Stimulated activated CD4-positive, alpha-beta T cell treated with anti-CD3 and anti-CD28 coated beads, Interleukin-15, amount 100 ng/mL, for 1 hour (primary cell): Measurements from ENCODE around the gene SLC9A9.

Source experiments
- DNase-seq, 2 donors: peaks; one replicate each; pipeline ENCODE4 v3.0.0-alpha.2; 2020; ENCODE audit warnings: low read depth in 1 of 2, low spot score in 1 of 2

The SLC9A9 gene

GRCh38 chr3:143343031-143343430 is 505.2 kb downstream of the SLC9A9 start:
- no peak for DNase-seq

GRCh38 chr3:143339451-143339850 is 508.8 kb downstream of the SLC9A9 start:
- DNase-seq, result no peak

- DNase-seq, result no peak
These were observed 510.9 kb downstream of the SLC9A9 start for GRCh38 chr3:143337387-143337786.

GRCh38 chr3:143334231-143334630 is 514.0 kb downstream of the SLC9A9 start:
- no peak for DNase-seq

DNA sequence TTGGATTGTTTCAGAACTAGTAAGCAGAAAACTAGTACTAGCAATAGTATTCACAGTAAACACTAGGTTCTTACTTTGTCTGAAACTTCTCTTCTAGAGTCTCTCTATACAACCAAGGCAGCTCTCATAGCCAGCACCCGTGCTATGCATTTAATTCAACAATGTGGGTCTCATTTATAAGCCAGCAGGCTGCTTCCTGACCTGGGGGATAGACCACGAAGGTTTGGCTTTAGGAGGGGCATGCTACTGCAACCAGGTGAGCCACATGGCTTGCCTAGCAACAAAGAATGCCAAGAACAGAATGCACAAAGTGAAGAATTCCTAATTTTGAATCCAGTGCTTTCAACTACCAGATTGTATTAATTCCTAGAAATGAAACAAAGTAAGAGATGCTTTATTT is 514.9 kb downstream of the SLC9A9 start:
- DNase-seq, result no peak

DNA sequence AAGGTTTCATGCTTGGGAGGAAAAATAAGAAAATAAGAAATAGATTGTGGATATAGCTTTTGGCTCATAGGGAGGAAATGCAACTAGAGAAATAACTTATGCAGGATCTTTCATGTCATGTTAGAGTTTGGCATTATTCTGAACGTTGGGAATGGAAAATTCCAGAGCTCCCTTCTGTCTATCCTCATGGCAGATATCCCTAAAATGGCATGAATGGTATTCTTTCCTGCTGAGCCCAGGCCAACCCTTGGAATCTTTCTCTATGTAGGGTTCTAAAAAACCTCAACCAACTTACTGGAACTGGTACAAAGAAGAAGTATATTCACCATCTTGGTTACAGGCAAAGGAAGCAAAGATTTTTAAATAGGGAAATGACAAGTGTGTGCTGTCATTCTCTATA is 516.2 kb downstream of the SLC9A9 start:
- DNase-seq, result no peak

DNA sequence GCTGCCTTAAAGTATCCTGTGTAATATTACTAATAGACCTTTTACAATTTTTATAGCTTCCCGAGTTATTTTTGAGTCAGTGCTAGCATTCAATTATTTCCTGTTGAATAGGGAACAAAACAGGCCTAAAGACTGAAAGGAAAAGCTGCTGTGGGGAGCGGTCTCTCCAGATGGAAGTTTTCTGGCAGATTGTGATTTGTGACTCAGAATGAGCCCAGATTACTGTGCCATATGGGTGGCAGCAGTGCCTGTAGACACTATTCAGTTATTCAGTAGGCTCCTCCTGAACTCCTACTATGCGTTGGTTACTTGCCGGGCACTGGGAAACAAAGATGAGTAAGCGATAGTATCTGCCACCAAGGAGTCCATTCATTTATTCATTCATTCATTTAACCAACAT is 516.9 kb downstream of the SLC9A9 start:
- DNase-seq, result no peak

- no peak for DNase-seq
These were observed 517.9 kb downstream of the SLC9A9 start for GRCh38 chr3:143330296-143330868.

GRCh38 chr3:143329567-143330211 is 518.6 kb downstream of the SLC9A9 start:
- DNase-seq, result no peak

- DNase-seq, result no peak
These were observed 519.8 kb downstream of the SLC9A9 start for GRCh38 chr3:143328451-143328850.

DNA sequence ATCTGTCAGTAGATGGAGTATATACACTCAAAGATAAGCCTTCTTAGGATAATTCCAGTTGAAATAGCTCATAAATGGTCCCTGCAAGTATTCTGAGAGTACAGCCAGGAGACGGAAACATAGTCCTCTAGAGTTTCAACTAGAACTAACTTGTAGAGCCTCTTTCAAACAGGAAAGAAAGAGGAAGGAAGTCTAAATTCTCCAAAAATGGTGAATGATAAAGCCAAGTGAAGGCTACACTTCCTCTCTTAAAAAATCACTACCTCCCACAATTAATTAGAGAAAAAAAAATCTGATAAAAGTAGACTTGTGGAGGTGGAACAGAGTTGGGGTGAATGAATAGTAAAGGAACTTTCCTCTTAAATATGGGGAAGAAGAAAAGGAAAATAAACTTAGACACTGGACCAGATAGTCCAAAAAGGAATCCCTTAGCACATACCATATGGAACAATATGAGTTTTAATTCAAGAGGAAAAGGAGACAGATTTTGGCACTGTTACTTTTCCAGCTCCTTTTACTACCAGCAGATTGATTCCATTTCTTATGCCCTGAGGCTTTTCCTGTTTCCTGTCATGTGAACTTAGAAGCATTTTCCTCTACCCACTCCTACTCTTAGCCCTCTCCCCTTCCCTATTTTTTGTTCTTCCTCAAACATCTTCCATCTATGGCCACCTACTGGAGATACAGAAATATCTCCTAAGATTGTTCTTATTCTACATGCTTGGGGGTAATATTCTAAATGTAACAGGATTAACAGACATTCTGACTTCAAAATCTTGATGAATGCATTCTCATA is 521.1 kb downstream of the SLC9A9 start:
- no peak for DNase-seq

GRCh38 chr3:143321058-143321769 is 527.1 kb downstream of the SLC9A9 start:
- DNase-seq, result no peak

GRCh38 chr3:143315766-143316165 is 532.5 kb downstream of the SLC9A9 start:
- no peak for DNase-seq

DNA sequence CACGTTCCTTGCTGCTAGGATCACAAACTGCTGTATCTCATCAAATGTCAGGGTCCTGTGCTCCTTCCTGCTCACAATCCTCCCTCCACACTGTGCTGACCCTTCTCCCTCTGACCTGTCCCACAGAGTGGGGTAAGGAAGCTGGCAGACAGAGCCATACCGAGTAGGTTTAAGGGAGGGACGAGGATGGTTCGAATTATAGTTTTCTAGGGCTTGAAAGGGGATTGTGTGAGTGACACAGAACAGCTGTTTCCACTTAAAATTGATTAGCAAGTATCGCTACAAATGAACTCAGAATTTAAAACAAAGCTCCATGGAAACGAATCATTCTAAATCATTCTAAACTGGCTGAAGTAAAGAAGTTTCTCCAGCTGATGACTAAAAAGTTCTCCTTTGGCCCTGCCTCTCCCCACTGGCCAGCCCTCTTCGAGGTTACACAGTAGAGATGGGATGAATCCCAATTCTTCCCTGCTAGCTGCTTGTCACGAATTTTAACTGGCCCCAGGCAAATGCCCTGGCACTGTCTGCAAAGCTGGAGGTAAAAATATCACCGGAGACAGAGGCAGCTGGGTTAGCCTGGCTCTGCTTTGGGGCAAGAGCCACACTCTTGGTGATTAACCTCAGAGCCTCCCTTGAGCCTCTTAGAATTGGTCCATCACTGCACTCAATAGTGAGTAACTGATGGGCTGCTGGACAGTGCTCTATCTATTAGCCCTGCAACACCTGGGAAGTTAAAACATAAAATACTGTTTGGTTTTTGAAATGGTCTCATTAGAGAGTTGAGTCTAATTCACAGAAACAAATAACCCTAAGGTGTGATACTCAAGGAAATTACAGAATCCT is 533.8 kb downstream of the SLC9A9 start:
- DNase-seq, result no peak

- DNase-seq, result no peak
These were observed 534.4 kb downstream of the SLC9A9 start for GRCh38 chr3:143313893-143314188.

GRCh38 chr3:143313025-143313892 is 535.0 kb downstream of the SLC9A9 start:
- no peak for DNase-seq

GRCh38 chr3:143311096-143311495 is 537.2 kb downstream of the SLC9A9 start:
- no peak for DNase-seq

DNA sequence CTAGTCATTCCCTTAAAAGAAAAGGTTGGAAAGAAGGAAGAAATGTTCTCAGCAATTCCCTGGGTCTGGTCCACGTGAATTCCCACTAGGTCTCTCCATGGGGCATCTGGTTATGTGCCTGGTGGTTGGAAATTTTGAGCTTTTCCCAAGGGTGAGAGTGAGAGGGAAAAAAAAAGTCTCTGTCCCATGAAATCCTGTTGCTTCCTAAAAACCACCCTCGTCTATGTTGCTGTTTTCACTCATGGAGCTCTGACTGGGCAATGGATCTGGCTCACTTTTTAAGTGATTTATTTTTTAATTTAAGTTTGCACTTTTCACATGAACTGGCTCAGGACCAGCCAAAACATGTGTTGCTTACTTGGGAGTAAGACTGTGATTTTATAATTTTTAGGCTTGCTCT is 538.6 kb downstream of the SLC9A9 start:
- DNase-seq, result no peak

DNA sequence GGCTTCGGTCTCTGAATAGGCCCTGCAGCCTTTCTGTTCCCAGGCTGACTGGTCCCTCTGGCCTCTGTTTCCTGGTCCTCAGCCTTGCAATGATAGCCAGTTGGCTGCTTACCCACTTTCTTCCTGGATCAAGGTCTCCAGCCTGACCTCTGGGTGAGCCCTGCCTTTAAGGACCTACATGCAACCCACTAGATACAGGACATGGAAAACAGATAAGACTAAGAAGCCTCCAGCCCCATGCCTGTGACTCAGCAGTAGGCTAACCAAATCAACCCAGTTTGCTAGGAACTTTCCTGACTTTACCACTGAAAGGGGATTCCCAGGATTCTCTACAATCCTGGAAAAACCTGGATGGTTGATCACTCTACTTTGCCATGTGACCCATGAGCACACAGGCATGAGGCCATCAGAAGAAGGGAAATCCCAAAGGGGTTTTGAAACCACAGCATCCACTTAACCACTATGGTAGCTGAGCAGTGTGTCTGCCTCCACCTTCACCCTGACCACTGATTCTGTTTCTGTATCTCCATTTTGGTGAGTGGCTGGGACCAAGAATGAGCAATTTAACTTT is 540.6 kb downstream of the SLC9A9 start:
- DNase-seq, result no peak

GRCh38 chr3:143306407-143306806 is 541.9 kb downstream of the SLC9A9 start:
- DNase-seq, result no peak
